Naive B cell (primary cell): ENCODE results near the gene PSG4. TPM values are rescaled to one million over a fixed set of nuclear protein-coding genes. Genes with fewer than 3 reads are reported as not detected.
A peak's percentile ranks its signal among the peaks of the same experiment; 100 is the strongest.
"Not testable (repeated sequence)": the region's sequence is repeated elsewhere in the genome, so short reads cannot be mapped to it uniquely, and the experiment has no call there.

Source experiments
- ATAC-seq, 2 donors: fragments of 150-1000 bp; cut with Tn5 transposase; 2 replicates each; pipeline ENCODE4 v1.10.0; 2021; ENCODE audit warnings: low read depth in 2 of 2, mild to moderate bottlenecking in 2 of 2, moderate library complexity in 2 of 2
- DNase-seq: peaks from one replicate; pipeline ENCODE4 v3.0.0; 2022
- H3K27ac Mint-ChIP-seq, 6 donors: one replicate each; pipeline ENCODE4 v1.8.0; 2020 to 2022; ENCODE audit warnings: mild to moderate bottlenecking in 6 of 6, mixed read lengths in 6 of 6, moderate library complexity in 5 of 6, inconsistent platforms in 2 of 6
- H3K27me3 Mint-ChIP-seq, 3 donors: one replicate each; pipeline ENCODE4 v1.8.0; 2021 to 2022; ENCODE audit warnings: mixed read lengths in 3 of 3, mild to moderate bottlenecking in 1 of 3
- H3K36me3 Mint-ChIP-seq, 2 donors: one replicate each; pipeline ENCODE4 v1.8.0; 2020 to 2022; ENCODE audit warnings: mixed read lengths in 2 of 2, inconsistent platforms in 1 of 2, mild to moderate bottlenecking in 1 of 2
- H3K4me1 Mint-ChIP-seq, 3 donors: one replicate each; pipeline ENCODE4 v1.8.0; 2020 to 2022; ENCODE audit warnings: mixed read lengths in 3 of 3, inconsistent platforms in 1 of 3, mild to moderate bottlenecking in 1 of 3, moderate library complexity in 1 of 3
- H3K4me3 Mint-ChIP-seq, 8 donors: one replicate each; pipeline ENCODE4 v1.8.0; 2020 to 2022; ENCODE audit warnings: mild to moderate bottlenecking in 8 of 8, mixed read lengths in 8 of 8, moderate library complexity in 8 of 8, inconsistent platforms in 2 of 8
- H3K9me3 Mint-ChIP-seq, 7 donors: one replicate each; pipeline ENCODE4 v1.8.0; 2020 to 2022; ENCODE audit warnings: mixed read lengths in 7 of 7, mild to moderate bottlenecking in 5 of 7, inconsistent platforms in 2 of 7, moderate library complexity in 1 of 7
- polyA plus RNA-seq, 6 donors: library from polyadenylated mRNA; unstranded; fragments of 300-500 nt; fragmentation: Illumina TruSeq; gene quantifications; one replicate each; pipeline ENCODE4 v1.2.3, GENCODE V29; 2021; ENCODE audit warnings: low read depth in 6 of 6

Gene PSG4
- polyA plus RNA-seq, result not detected

- peak within 1 kb of the TSS in 1 of 8 donors; percentile 34 for H3K4me3 Mint-ChIP-seq
- H3K4me1 Mint-ChIP-seq, H3K36me3 Mint-ChIP-seq, DNase-seq, H3K9me3 Mint-ChIP-seq, ATAC-seq: not testable (repeated sequence)
- H3K27me3 Mint-ChIP-seq, result peaks cover 9 to 30% (median 10%) of the 10 kb centered on the region in 3 donors
- H3K27ac Mint-ChIP-seq, result peak within 1 kb of the TSS in 2 of 6 donors; percentile 17 to 47
Measured at GRCh38 chr19:43205471-43206105, at the start of gene PSG4. TSS of gene PSG4 (minus strand) at chr19:43205638. CDS start at chr19:43205536, 102 bp downstream.

GRCh38 chr19:43251428-43251827 lies 46.0 kb upstream of the PSG4 start:
- not testable (repeated sequence) for ATAC-seq, H3K4me1 Mint-ChIP-seq
- H3K27me3 Mint-ChIP-seq, result peaks cover 10 to 17% (median 13%) of the 10 kb centered on the region in 3 donors

DNA sequence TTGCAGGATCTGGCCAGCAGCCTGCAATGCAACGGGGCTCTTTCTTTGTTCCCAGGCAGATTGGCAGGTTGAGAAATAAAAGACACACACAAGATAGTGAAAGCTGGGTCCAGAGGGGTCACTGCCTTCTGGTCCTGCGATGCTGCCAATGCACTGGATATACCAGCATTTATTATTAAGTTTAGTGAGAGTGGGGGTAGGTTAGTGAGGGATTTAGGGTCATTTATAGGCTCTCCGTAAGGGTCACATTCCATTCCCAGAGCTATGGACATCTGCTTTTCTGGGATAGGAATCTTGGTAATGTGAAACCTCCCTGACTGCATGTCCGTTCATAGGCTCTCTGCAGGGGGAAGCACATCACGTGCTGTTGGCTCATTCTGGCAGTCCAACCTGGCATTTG lies 44.9 kb upstream of the PSG4 start:
- H3K4me1 Mint-ChIP-seq, H3K4me3 Mint-ChIP-seq, DNase-seq, H3K36me3 Mint-ChIP-seq, H3K27ac Mint-ChIP-seq, ATAC-seq: not testable (repeated sequence)
- peaks cover 3 to 18% (median 7%) of the 10 kb centered on the region in 7 donors for H3K9me3 Mint-ChIP-seq
- peaks cover 10 to 17% (median 13%) of the 10 kb centered on the region in 3 donors for H3K27me3 Mint-ChIP-seq

More at GRCh38 chr19:43251428-43251827, 46.0 kb upstream of the PSG4 start:
- not testable (repeated sequence) for H3K4me3 Mint-ChIP-seq, H3K36me3 Mint-ChIP-seq, DNase-seq, H3K27ac Mint-ChIP-seq
- peaks cover 3 to 18% (median 4%) of the 10 kb centered on the region in 7 donors for H3K9me3 Mint-ChIP-seq

DNA sequence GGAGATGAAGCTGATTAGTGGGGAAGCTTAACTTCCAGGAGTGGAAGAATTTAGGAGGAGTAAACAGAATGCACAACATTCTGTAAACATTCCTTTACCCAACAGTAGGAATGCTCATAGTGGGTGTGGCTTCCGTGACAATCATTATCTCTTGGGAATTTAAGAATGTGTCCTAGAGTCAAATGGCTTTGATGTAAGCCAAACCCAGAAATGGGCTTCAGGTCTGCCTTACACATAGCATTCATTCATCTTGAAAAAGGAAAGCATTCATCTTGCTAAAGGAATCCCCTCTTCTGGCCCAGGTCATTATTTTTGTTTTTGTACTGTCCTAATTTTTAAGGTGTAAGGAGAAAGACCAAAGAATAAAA lies 43.2 kb upstream of the PSG4 start:
- not testable (repeated sequence) for H3K4me3 Mint-ChIP-seq, H3K36me3 Mint-ChIP-seq, DNase-seq, H3K27ac Mint-ChIP-seq, ATAC-seq, H3K4me1 Mint-ChIP-seq
- Mint-ChIP-seq H3K9me3 (peaks cover 0 to 22% (median 8%) of the 10 kb centered on the region in 7 donors), H3K27me3 (peaks cover 6 to 11% (median 6%) of the 10 kb centered on the region in 3 donors)

GRCh38 chr19:43247243-43247880 lies 41.9 kb upstream of the PSG4 start:
- H3K27me3 Mint-ChIP-seq, ATAC-seq, H3K4me1 Mint-ChIP-seq, DNase-seq, H3K27ac Mint-ChIP-seq, H3K36me3 Mint-ChIP-seq: not testable (repeated sequence)
- Mint-ChIP-seq H3K4me3 (peak overlapping the region in 2 of 8 donors; percentile 15 to 29), H3K9me3 (peaks cover 0 to 22% (median 8%) of the 10 kb centered on the region in 7 donors)

DNA sequence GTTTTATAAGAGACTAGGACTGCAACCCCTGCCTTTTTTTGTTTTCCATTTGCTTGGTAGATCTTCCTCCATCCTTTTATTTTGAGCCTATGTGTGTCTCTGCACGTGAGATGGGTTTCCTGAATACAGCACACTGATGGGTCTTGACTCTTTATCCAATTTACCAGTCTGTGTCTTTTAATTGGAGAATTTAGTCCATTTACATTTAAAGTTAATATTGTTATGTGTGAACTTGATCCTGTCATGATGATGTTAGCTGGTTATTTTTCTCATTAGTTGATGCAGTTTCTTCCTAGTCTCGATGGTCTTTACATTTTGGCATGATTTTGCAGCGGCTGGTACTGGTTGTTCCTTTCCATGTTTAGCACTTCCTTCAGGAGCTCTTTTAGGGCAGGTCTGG lies 40.4 kb upstream of the PSG4 start:
- H3K4me3 Mint-ChIP-seq, ATAC-seq, H3K4me1 Mint-ChIP-seq, H3K27ac Mint-ChIP-seq, H3K36me3 Mint-ChIP-seq, DNase-seq, H3K27me3 Mint-ChIP-seq: not testable (repeated sequence)
- peaks cover 0 to 31% (median 13%) of the 10 kb centered on the region in 7 donors for H3K9me3 Mint-ChIP-seq

DNA sequence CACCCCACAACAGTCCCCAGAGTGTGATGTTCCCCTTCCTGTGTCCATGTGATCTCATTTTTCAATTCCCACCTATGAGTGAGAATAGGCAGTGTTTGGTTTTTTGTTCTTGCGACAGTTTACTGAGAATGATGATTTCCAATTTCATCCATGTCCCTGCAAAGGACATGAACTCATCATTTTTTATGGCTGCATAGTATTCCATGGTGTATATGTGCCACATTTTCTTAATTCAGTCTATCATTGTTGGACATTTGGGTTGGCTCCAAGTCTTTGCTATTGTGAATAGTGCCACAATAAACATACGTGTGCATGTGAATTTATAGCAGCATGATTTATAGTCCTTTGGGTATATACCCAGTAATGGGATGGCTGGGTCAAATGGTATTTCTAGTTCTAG lies 36.8 kb upstream of the PSG4 start:
- H3K4me1 Mint-ChIP-seq, H3K4me3 Mint-ChIP-seq, H3K27ac Mint-ChIP-seq, H3K27me3 Mint-ChIP-seq, DNase-seq, H3K36me3 Mint-ChIP-seq, ATAC-seq: not testable (repeated sequence)
- H3K9me3 Mint-ChIP-seq, result peaks cover 13 to 42% (median 21%) of the 10 kb centered on the region in 7 donors

DNA sequence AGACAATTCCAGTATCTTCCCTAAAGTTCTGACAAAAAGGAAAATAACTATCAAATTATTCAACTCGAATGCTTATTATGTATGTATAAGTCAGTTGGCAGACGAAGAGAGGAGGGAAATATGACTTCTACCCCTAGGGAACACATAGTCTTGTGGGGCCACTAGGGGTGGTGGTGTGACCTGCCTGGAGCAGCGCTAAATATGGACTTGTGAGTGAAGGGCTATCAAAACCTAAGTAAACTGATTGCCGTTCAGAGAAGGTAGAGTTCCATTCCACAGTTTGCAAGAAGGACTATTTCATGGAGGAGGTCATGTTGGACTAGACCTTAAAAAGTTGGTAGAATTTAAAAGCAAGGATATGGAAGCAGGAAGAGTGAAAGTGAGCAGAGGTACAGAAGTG lies 32.8 kb upstream of the PSG4 start:
- not testable (repeated sequence) for H3K4me3 Mint-ChIP-seq, ATAC-seq, H3K4me1 Mint-ChIP-seq, DNase-seq, H3K27me3 Mint-ChIP-seq
- H3K27ac Mint-ChIP-seq, result peak overlapping the region in 1 of 6 donors; percentile 74
- peaks cover 17 to 54% (median 26%) of the 10 kb centered on the region in 7 donors for H3K9me3 Mint-ChIP-seq
- peaks cover 9 to 18% of the 10 kb centered on the region in 2 donors for H3K36me3 Mint-ChIP-seq

DNA sequence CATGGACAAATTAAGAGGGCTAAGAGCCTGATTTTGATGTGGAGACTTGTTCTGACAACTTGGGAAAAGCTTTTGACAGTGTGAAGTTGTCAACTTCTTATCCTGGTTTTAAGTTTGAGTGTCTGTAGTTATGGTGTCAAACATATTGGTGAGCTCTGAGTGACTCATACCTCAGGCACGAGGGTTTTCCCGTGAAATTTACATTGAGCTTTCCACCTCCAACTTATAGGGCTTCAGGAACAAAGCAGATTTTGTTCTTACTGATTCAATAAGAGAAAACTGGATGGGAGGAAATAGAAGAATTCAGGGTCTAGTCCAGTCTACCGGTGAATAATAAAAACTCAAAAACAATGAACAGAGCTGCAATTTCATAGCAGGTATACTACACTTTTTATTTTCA lies 30.2 kb upstream of the PSG4 start:
- not testable (repeated sequence) for H3K4me3 Mint-ChIP-seq, H3K4me1 Mint-ChIP-seq, H3K27ac Mint-ChIP-seq, H3K27me3 Mint-ChIP-seq, ATAC-seq, DNase-seq
- Mint-ChIP-seq H3K9me3 (peaks cover 19 to 63% (median 32%) of the 10 kb centered on the region in 7 donors), H3K36me3 (peaks cover 9 to 20% of the 10 kb centered on the region in 2 donors)

- DNase-seq, result no peak
- H3K27me3 Mint-ChIP-seq, result peaks cover 0 to 8% (median 4%) of the 10 kb centered on the region in 3 donors
- H3K4me1 Mint-ChIP-seq, result no peaks in the 10 kb centered on the region
- H3K27ac Mint-ChIP-seq, result no peak overlapping the region
- no peak overlapping the region for H3K4me3 Mint-ChIP-seq
- peaks cover 21 to 90% (median 56%) of the 10 kb centered on the region in 7 donors for H3K9me3 Mint-ChIP-seq
- ATAC-seq, result no peak
- peaks cover 0 to 22% of the 10 kb centered on the region in 2 donors for H3K36me3 Mint-ChIP-seq
Measured at GRCh38 chr19:43229315-43229714, 23.9 kb upstream of the PSG4 start.

- Mint-ChIP-seq H3K9me3 (peaks cover 22 to 91% (median 59%) of the 10 kb centered on the region in 7 donors), H3K36me3 (peaks cover 0 to 17% of the 10 kb centered on the region in 2 donors)
- H3K4me3 Mint-ChIP-seq, H3K27ac Mint-ChIP-seq, DNase-seq, H3K27me3 Mint-ChIP-seq, H3K4me1 Mint-ChIP-seq, ATAC-seq: not testable (repeated sequence)
Measured at GRCh38 chr19:43228730-43229129, 23.3 kb upstream of the PSG4 start.

DNA sequence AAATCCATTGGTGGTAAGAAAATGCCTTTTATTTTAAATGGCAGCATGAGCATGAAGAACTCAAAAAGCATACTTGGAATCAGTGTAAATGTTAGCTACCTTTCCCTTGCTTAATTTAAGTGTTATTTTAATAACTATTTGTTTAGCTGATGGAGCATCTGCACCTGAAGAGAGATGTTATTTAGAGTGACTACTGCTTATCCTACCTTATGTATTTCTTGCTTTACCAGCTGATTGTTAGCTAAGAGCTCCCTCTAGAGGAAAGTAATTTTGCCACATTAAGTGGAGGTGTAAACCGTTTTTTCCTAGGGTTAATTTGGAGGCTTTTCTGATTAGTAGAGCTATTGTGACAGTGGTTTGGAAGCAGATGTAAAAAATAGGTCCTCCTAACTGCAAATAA lies 21.5 kb upstream of the PSG4 start:
- not testable (repeated sequence) for ATAC-seq, H3K36me3 Mint-ChIP-seq, H3K4me3 Mint-ChIP-seq, H3K27ac Mint-ChIP-seq, DNase-seq, H3K27me3 Mint-ChIP-seq, H3K4me1 Mint-ChIP-seq
- peaks cover 14 to 92% (median 60%) of the 10 kb centered on the region in 7 donors for H3K9me3 Mint-ChIP-seq

GRCh38 chr19:43224855-43225253 lies 19.4 kb upstream of the PSG4 start:
- peaks cover 12 to 82% (median 55%) of the 10 kb centered on the region in 7 donors for H3K9me3 Mint-ChIP-seq
- DNase-seq (no peak), ATAC-seq (no peak)
- no peaks in the 10 kb centered on the region for H3K4me1 Mint-ChIP-seq
- H3K27ac Mint-ChIP-seq, result no peak overlapping the region
- H3K27me3 Mint-ChIP-seq, result peaks cover 0 to 3% (median 0%) of the 10 kb centered on the region in 3 donors
- H3K36me3 Mint-ChIP-seq, result peaks cover 0 to 9% of the 10 kb centered on the region in 2 donors
- no peak overlapping the region for H3K4me3 Mint-ChIP-seq
